ENCODE results near the gene EIF2B1.

DNA sequence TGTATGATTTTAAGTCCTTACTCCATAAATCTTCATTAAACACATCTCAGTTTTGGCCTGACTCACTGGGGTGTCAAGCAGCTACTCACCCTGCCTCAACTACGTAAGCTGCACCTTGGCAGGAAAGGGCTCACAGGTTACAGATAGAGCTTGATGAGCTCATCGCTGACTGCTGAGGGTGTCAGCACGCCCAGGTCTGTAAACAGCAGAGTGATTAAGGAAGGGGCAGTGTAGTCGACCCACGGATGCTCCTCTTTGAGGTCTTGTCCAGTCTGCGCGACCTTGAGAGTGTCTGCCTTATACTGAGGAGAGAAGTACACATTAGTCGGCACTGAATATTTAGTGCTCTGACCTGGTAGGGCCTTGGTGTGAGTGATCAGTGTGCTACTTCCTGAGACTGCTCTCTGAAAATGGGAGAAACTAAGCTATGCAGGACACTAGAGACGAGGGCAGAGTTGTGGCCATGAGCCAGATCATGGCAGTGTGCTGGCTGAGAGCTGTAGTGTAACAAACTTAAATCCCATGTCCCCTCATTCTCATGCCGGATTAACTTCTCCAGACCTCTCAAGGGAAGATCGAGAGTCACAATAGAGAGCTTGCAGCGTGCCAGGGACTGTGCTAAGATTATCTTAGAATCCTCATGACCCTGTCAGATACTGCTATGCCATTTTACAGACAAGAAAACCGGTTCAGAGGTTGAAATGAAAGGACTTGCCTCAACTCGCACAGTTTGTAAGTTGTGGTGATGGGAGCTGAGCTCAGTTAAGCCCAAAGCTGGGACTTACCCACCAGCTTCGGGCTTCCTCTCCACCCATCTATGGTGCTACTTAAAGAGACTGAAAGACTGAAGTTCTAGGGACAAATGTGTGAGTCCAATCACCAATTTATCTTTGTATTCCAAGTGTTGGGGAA is 11.6 kb downstream of the EIF2B1 start:
- TF ChIP-seq, protein P1, sequence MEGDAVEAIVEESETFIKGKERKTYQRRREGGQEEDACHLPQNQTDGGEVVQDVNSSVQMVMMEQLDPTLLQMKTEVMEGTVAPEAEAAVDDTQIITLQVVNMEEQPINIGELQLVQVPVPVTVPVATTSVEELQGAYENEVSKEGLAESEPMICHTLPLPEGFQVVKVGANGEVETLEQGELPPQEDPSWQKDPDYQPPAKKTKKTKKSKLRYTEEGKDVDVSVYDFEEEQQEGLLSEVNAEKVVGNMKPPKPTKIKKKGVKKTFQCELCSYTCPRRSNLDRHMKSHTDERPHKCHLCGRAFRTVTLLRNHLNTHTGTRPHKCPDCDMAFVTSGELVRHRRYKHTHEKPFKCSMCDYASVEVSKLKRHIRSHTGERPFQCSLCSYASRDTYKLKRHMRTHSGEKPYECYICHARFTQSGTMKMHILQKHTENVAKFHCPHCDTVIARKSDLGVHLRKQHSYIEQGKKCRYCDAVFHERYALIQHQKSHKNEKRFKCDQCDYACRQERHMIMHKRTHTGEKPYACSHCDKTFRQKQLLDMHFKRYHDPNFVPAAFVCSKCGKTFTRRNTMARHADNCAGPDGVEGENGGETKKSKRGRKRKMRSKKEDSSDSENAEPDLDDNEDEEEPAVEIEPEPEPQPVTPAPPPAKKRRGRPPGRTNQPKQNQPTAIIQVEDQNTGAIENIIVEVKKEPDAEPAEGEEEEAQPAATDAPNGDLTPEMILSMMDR (IDR thresholded peaks at IDR 0.05), result no peak
- TF ChIP-seq POLR2A (IDR thresholded peaks at IDR 0.05), result no peak
- TF ChIP-seq POLR2AphosphoS5 (IDR thresholded peaks at IDR 0.05), result no peak
- TF ChIP-seq EP300 (IDR thresholded peaks at IDR 0.05), result no peak

Measured in upper lobe of left lung (tissue), 4 donors.